HG03575 (cell line): ENCODE measurements around the gene SGCG.
"Not testable (repeated sequence)": the region's sequence is repeated elsewhere in the genome, so short reads cannot be mapped to it uniquely, and the experiment has no call there.

Experiments
- ATAC-seq: cut with Tn5 transposase; IDR thresholded peaks from one replicate; pipeline ENCODE4 v1.9.1; 2021; ENCODE audit not compliant: unreplicated experiment, insufficient number of reproducible peaks, low FRiP score; ENCODE audit errors: extremely low read depth

Gene SGCG, protein sequence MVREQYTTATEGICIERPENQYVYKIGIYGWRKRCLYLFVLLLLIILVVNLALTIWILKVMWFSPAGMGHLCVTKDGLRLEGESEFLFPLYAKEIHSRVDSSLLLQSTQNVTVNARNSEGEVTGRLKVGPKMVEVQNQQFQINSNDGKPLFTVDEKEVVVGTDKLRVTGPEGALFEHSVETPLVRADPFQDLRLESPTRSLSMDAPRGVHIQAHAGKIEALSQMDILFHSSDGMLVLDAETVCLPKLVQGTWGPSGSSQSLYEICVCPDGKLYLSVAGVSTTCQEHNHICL

DNA sequence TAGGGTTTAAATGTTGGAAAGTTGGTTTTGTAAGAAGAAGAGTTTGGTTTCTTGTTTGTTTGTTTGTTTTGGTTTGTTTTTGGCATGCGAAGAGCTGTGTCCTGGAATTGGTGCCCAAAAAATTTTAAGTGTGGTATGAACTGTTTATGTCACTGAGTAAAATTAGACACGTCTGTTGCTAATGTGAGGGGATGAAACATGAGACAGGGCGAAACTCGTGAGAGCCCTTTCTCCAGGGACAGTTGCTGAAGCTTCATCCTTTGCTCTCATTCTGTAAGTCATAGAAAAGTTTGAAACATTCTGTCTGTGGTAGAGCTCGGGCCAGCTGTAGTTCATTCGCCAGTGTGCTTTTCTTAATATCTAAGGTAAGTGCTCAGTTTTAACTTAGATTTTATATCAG lies at the start of gene SGCG:
Gene SGCG, plus strand, starts transcription at position 269 of the 400 bp plus-strand sequence. CDS start 22,716 bp downstream, outside the sequence.
- no peak for ATAC-seq

DNA sequence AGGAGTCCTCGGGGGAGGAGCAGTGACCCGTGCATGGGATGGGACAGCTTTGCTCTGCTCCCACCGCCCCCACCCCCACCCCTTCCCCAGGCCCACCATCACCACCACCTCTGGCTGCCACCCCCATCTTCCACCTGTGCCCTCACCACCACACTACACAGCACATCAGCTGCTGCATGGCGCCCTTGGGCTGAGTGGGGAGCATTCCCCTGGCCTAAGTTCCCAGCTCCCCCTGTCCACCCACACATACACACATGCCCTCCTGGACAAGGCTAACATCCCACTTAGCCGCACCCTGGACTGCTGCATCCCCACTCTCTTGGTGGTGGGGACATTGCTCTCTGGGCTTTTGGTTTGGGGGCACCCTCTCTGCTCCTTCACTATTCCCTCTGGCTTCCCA lies 46.2 kb upstream of the SGCG start:
- ATAC-seq = no peak

DNA sequence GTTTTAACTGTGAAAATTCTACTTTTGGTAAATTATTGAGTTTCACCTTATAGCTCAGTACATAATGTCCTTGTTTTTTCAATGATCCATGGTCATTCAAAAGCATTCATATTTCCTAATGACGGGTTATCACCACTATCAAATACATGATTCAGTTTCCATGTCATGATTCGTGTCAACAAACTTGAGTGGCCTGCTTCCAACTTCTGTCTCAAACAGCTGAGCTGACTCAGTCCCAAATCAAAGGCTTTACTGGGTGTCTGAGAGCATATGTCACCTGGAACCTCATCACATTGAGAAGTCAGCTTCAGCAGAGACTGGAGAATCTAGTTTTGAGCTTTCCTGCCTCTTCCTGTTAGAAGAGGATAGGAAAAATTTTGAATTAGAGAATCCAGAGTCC lies 40.3 kb upstream of the SGCG start:
- ATAC-seq = no peak

DNA sequence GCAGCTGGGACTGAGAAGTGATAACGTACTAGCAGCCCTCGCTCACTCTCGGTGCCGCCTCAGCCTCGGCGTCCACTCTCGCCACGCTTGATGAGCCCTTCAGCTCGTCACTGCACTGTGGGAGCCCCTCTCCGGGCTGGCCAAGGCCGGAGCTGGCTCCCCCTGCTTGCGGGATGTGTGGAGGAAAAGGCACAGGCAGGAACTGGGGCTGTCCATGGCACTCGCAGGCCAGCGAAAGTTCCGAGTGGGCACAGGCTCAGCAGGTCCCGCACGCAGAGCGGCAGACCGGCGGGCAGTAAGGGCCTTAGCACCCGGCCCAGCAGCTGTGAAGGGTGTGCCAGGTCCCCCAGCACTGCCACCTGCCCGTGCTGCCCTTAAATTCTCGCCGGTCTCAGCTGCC lies 38.8 kb upstream of the SGCG start:
- no peak for ATAC-seq

DNA sequence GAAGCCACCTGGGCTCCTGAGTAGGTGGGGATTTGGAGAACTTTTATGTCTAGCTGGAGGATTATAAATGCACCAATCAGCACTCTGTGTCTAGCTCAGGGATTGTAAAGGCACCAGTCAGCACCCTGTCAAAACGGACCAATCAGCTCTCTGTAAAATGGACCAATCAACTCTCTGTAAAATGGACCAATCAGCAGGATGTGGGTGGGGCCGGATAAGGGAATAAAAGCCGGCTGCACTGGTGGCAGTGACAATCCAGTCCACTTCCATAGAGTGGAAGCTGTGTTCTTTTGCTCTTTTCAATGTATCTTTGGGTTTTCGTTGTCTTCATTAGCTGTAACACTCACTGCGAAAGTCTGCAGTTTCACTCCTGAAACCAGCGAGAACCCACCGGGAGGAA lies 38.2 kb upstream of the SGCG start:
- not testable (repeated sequence) for ATAC-seq

DNA sequence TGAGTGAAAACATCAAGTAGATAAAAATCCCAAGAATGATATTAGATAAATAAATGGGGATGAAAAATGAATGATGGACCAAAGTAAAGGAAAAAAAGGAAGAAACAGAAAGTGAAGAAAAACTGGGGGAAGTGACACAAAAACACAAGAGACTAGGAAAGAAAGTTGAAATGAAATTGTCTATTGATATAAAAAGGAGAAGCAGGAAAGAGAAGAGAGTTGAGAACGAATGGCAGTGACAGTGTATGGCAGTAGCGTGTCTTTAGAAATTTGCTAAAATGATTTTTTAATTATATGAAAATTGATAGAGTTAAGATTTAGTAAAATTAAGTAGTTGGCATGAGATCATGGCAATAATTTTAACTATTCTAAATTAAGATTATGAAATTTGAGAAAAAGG lies 36.3 kb upstream of the SGCG start:
- no peak for ATAC-seq

DNA sequence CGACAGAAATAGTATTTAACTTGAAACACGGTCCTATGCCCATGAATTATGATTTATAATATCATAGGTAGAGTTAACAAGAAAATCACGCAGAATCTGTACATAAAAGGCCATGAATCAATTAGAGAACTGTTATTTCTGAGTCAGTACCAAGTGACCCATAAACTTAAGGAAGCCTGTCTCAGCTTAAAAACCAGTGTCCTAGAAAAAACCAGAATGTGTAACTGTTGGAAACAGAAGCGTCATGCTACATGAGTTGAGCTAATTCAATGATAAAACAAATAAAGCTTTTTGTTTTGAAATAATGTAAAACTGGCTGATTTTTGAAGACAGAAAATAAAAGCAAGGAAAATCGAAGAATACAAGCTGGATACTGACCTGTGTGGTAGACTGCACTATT lies 34.8 kb upstream of the SGCG start:
- no peak for ATAC-seq

DNA sequence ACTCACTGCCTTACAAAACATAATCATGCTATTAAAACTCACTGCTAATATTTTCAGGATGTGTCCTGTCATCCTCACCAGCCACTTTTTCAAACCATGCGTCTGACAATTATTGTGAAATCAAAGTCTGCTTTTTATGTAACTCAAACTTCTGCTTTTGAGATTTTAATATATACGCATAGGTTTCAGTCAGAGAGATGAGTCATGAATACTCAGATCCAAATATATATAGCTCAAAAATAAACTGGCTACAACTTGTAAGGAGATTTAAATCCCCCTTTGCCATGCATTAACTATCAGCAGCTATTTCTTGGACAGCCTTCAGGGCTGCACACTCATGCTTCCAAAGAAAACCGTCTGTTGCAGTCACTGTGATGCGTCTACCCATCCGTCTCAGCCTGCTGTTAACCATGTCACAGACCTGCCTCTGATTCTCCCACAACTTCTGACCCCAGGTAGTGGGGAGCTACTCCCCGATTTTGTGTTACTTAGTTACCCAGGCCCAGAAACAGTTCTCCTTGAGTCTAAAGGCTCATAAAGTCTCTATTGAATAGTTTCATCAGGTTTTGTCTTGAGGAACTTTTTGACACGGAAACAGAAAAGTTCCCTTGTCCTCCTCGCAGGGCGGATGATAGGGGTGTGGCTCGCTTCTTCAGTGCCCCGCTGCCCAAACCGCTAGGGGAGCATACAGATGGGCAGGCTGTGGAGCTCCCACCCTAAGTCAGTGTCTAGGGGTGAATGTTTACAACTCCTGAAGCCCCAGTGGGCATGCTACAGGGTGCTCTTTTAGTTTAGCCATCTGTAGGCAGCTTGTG lies 33.8 kb upstream of the SGCG start:
- ATAC-seq = no peak

DNA sequence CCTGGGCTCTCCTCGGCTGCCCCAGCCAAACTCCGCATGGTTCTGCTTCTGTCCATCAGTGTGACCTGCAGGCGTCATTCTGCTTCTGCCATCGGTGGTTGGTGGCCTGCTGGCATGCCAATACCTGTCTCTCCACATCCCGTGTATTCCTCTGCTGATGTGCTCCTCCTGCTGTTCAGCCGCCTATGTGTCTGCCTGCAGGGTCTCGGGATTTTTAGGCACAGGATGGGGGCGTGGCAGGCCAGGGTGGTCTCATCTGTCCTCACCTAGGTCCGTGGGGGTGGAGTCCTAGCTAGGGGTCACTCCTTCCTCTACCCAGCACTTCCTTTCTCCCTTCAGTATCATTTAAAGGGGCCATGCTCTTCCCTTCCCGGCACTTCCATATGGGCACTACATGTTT lies 33.0 kb upstream of the SGCG start:
- ATAC-seq = no peak

DNA sequence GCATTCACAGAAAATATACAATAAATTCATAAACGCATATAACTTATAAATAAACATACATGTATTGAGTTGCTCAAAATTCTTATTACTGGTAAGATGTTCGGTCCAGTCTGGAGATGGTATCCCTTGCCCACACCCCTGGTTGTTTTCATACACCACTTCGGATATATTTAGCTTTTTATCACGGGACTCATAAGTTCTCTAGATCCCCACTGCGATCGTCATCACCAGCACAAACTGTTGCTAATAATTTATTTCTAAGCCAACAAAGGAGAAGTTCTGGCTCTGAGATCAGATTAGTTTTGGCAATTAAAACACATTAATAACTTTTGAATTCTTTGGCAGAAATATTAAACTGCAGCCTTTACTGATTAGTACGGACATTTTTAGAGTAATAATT lies 23.0 kb upstream of the SGCG start:
- no peak for ATAC-seq

DNA sequence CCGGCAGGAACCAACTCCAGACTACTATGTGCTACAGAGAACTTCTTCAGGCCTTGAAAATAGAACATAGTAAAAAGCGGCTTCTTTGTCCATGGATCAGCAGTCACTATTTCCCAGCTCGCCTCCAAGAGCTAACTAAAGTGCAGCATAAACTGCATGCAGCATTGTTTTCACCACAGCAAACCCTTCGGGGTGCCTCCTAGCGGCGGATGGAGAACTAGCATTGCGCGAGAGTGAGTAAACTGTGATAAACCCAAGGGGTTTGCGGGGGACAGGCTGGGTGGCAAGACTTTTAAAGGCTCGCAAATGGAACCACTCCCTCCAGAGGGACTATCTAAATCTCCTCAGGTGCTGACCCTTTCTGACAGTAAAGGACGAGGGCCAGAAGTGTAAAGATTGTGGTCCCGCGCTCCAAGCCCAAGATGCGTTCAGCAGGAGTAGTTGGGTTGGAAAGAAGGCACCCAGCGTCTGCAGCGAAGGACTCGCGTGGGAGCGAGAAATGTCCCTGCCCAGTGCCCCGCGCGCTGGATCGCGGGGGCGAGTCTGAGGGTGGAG lies 21.5 kb upstream of the SGCG start:
- no peak for ATAC-seq

DNA sequence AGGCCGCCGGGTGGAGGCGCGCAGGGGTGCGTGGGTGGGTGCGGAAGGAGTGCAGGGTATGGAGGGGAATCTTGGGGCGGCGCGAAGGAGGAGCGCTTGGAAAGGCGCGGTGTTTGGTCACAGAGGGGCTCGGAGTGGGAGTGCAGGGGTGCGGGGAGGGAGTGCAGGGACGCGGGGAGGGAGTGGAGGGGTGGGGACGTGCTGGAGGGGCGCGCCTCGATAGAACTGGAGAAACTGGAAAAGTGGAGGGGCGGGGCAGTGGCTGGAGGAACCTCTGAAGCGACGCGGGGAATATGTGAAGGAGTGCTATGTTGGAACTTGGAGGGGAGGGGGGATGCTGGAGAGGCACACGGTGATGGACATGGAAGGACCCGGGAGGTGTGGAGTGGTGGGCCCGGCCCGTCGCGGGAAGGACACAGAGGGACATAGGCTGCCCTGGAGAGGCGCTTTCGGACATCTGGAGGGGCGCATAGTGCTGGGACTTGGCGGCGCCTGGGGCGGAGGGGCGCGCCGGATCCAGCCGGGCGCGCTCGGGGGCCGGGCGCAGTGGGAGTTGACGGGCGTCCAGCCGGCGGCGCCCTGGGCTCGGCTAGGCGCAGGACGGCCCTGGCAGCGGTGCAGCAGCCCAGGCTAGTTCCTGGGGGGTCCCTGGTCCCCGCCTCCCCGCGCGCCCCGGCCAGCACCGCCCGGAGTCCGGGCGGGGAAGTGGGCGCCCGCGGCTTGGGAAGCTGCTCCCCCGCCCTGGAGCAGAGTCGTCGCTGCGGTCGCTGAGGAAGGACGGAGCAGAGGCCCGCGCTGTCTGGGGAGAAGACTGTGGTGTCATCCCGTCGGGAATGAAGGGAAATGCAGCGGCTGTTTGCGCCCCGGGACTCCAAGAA lies 20.8 kb upstream of the SGCG start:
- ATAC-seq = no peak

DNA sequence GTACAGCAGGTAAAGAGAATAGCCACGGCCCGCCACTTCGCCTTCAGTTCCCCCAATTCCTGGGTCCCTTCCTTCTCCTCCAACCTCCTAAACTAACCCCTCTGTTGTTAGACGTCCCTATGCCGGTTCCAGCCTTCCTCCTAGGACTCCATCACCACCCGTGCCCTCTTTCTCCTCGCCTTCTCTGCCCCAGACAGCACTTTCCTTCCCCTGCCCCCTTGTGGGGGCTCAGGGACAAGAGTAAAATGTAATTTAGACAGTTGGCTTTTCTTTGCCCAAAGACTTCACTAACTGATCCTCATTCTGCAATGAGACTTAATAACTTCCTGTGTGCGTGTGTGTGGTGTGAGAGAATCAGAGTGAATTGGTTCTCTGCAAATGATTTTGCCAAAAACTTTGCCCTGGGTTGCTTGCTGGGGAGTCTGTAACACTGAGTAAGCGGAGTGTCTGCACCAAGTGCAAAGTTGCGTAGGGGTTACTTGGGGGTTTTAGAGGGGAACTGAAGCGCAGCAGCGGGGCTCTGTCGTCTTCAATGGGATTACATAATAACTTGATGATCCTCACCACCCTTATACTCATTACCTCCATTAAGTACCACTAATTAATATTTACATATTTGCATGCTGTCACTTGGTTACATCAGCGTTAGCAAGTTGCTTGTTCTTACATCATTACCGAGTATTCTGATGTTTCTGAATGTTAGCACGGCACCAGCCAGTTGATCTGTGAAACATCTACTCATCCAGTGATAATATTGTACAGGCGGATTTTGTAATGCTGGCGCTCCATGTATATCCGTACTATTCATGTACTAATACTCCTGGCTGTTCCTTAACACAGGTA lies 19.9 kb upstream of the SGCG start:
- no peak for ATAC-seq

DNA sequence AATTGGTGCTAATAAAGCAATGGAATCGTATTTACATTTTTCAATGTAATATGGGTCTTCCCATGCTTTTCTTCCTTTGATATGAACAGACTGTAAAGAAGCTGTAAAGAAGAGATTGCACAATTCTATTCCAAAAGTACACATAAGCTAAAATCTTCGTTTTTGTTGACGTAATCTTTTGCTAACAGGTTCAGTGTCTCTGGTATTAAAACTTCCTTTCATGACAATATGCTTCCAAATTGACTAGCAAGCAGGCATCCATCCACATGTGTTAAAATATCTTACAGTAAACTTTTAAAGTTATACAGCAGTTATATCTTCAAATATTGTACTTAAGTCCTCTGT lies 19.3 kb upstream of the SGCG start:
- no peak for ATAC-seq

DNA sequence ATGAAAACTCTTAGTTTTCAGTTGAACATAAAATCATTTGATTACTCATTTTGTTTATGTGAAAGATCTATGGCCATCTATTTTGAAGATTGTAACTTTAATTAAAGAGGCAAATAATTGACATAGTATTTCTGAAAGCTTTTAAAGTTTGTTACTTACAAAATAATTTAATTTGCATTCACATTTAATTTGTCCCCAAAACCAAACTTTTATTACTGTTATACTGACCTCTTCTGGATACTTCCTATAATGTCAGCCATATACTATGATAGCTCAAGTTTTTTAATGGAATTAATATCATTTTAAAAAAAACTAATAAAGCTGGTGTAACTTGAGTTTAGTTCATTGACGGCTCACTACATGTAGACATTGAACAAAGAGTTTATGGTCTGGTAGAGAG lies 4.9 kb upstream of the SGCG start:
- ATAC-seq = no peak

DNA sequence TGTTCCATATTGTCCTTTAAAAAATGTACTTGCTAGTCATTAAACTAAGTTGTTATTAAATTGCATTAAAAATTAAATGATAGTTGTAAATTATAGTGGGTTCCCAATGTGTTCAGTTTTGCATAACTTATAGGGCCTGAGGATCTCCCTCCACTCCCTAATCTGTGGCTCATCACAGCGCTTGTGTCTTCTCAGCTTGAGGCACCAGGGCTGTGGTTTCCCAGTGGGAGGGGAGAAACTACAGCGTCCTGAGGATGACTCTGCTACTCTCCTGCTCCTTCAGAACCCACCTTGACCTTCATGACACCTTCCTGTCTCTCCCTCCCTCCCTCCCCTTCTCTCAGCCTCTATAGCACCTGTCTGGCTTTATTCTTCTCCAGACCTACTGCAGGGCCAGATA lies 1.4 kb downstream of the SGCG start:
- no peak for ATAC-seq

DNA sequence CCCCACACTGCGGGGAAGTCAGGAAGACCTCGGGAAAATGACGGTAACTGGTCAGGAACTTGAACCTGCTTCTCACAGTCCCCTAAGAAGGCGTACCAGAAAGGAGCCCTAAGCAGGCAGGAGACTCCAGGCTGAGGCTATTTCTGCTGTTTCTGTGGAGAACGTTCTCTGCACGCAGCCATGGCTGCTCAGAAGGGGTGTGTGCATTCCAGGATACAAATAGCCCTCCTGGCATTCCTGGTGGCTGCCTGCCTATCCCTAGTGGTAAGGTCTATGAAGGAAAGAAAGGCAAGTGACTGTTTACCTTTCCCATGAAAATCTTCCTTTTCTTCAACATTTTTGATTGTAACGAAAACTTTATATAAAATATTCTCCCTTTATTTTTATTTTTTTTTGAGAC lies 2.5 kb downstream of the SGCG start:
- no peak for ATAC-seq

DNA sequence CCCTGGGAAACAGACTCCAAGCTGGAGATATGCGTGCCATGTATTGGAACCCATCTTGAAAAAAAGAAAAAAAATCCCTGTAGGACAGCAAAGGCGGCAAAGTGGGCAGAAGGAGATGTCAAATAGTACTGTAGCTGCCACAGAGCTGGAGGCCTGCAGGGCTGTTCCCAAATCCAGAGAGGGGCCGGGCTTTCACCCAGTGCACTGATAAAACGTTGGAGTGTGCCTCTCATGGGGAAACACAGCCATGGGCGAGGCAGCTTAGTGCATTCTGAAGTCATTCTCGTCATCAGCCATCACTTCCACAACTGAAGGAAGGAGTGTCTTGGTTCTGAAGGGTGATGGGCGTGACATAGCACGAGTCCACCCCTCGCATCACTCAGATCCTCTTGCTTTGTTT lies 4.8 kb downstream of the SGCG start:
- ATAC-seq = no peak

DNA sequence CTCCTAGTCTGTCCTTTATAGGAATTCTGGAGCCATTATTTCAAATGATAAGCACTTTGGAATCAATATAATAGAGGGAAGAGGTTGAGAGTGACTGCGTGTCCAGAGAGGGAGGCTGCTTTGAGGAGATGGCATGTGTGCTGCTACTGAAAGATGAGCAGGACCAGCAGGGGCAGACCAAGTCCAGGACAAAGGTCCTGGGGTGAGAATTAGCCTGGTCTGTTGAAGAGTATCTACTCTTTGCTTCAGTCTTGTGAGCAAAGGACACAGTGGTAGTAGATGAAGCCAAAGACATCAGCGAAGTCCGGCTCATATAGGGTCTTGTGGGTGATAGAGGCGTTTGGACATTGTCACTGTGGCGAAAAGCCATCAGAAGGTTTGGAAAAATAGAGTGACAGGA lies 21.1 kb downstream of the SGCG start:
- ATAC-seq = no peak
